HepG2 (cell line): ENCODE data around the gene JMJD1C. TPM values are rescaled to one million over a fixed set of nuclear protein-coding genes. Genes with fewer than 3 reads are reported as not detected.

Experiments
- BHLHE40 ChIP-seq: IDR thresholded peaks from 2 replicates; pipeline ENCODE4 v1.6.1; 2011; ENCODE audit warnings: low read length, improper control_type of control experiment
- FOXM1 ChIP-seq: sonication (generic); formaldehyde crosslinking; IDR thresholded peaks from 2 replicates; pipeline ENCODE4 v1.5.0; 2020; ENCODE audit warnings: missing genetic modification reagents
- LCORL ChIP-seq, 2 experiments: fragments of 450-650 bp in 1 of 2; sonication (generic) in 1 of 2; formaldehyde crosslinking in 1 of 2; IDR thresholded peaks; 2 replicates each; pipeline versions ENCODE4 v1.5.0 to v1.6.1; 2017 to 2020; ENCODE audit warnings: antibody characterized with exemption in 1 of 2, missing genetic modification reagents in 1 of 2
- NR2F2 ChIP-seq: IDR thresholded peaks from 2 replicates; pipeline ENCODE4 v1.6.1; 2012; ENCODE audit warnings: low read depth, inconsistent platforms, borderline replicate concordance
- RBM39 ChIP-seq: fragments of 200-400 bp; formaldehyde crosslinking; IDR thresholded peaks from one replicate; pipeline ENCODE4 v1.6.1; 2018; ENCODE audit warnings: antibody characterized with exemption, mild to moderate bottlenecking, low read depth, low read length; ENCODE audit not compliant: poor library complexity, severe bottlenecking
- RFXAP ChIP-seq: sonication (generic); formaldehyde crosslinking; IDR thresholded peaks from 2 replicates; pipeline ENCODE4 v1.4.0; 2020; ENCODE audit warnings: missing genetic modification reagents, borderline replicate concordance
- SP1 ChIP-seq, 2 experiments: fragments of 450-650 bp in 1 of 2; sonication (generic) in 1 of 2; formaldehyde crosslinking in 1 of 2; IDR thresholded peaks; 2 replicates each; pipeline versions ENCODE4 v1.4.0 to v1.6.1; 2016 to 2020; ENCODE audit warnings: missing genetic modification reagents in 1 of 2
- XBP1 ChIP-seq: sonication (generic); formaldehyde crosslinking; IDR thresholded peaks from 2 replicates; pipeline ENCODE4 v1.5.0; 2020; ENCODE audit warnings: missing genetic modification reagents
- ZKSCAN5 ChIP-seq: sonication (generic); formaldehyde crosslinking; IDR thresholded peaks from 2 replicates; pipeline ENCODE4 v1.5.1; 2020; ENCODE audit warnings: mild to moderate bottlenecking, missing genetic modification reagents
- ZNF12 ChIP-seq: sonication (generic); formaldehyde crosslinking; IDR thresholded peaks from 2 replicates; pipeline ENCODE4 v1.5.0; 2020; ENCODE audit warnings: missing genetic modification reagents
- ZNF143 ChIP-seq: sonication (generic); formaldehyde crosslinking; IDR thresholded peaks from 2 replicates; pipeline ENCODE4 v1.4.0; 2020; ENCODE audit warnings: missing genetic modification reagents
- ZNF20 ChIP-seq: sonication (generic); formaldehyde crosslinking; IDR thresholded peaks from 2 replicates; pipeline ENCODE4 v1.4.0; 2020; ENCODE audit warnings: mild to moderate bottlenecking, moderate library complexity, missing genetic modification reagents
- ZNF282 ChIP-seq: fragments of 450-650 bp; IDR thresholded peaks from 2 replicates; pipeline ENCODE4 v1.6.1; 2018; ENCODE audit not compliant: partially characterized antibody
- ZNF30 ChIP-seq: sonication (generic); formaldehyde crosslinking; IDR thresholded peaks from 2 replicates; pipeline ENCODE4 v1.5.0; 2020; ENCODE audit warnings: mild to moderate bottlenecking, missing genetic modification reagents
- ZNF329 ChIP-seq: sonication (generic); formaldehyde crosslinking; IDR thresholded peaks from 2 replicates; pipeline ENCODE4 v1.9.0; 2021; ENCODE audit warnings: low read depth, mild to moderate bottlenecking, missing genetic modification reagents
- ZNF550 ChIP-seq: sonication (generic); formaldehyde crosslinking; IDR thresholded peaks from 2 replicates; pipeline ENCODE4 v1.4.0; 2020; ENCODE audit warnings: mild to moderate bottlenecking, missing genetic modification reagents, borderline replicate concordance
- ZNF724P ChIP-seq: sonication (generic); formaldehyde crosslinking; IDR thresholded peaks from 2 replicates; pipeline ENCODE4 v1.8.0; 2022; ENCODE audit warnings: missing genetic modification reagents, borderline replicate concordance
- polyA plus RNA-seq, 8 experiments: library from polyadenylated mRNA; depleted of rRNA in 3 of 8; stranded (reverse) in 7 of 8; unstranded in 1 of 8; fragments of >200 nt; fragmentation: Illumina TruSeq in 4 of 8; extraction: Trizol in 4 of 8; gene quantifications; 2 replicates each; pipeline versions ENCODE4 v1.2.1 to v1.2.3, GENCODE V29; 2011 to 2016; ENCODE audit warnings: low read depth in 4 of 8, missing spikeins in 1 of 8, mixed read lengths in 1 of 8; ENCODE audit not compliant: insufficient read depth in 1 of 8
- total RNA-seq, 5 experiments: library from RNA; depleted of rRNA; stranded (reverse); fragments of >200 nt; fragmentation: Illumina TruSeq; extraction: Trizol; gene quantifications; 2 replicates each; pipeline ENCODE4 v1.2.3, GENCODE V29; 2016; ENCODE audit warnings: low read depth in 1 of 5
- TF ChIP-seq, protein P1 (sequence below): sonication (generic); formaldehyde crosslinking; IDR thresholded peaks from 2 replicates; pipeline ENCODE4 v1.4.0; 2020; ENCODE audit warnings: missing genetic modification reagents, borderline replicate concordance
- TF ChIP-seq, protein P2 (sequence below): sonication (generic); formaldehyde crosslinking; IDR thresholded peaks from 2 replicates; pipeline ENCODE4 v1.8.0; 2022; ENCODE audit warnings: mild to moderate bottlenecking, missing genetic modification reagents, moderate library complexity
- TF ChIP-seq, protein P3 (sequence below): IDR thresholded peaks from 2 replicates; pipeline ENCODE4 v1.6.1; 2016; ENCODE audit warnings: missing biosample characterization, missing genetic modification reagents, low read depth
- TF ChIP-seq, protein P4 (sequence below): sonication (generic); formaldehyde crosslinking; IDR thresholded peaks from 2 replicates; pipeline ENCODE4 v1.5.0; 2020; ENCODE audit warnings: mild to moderate bottlenecking, missing genetic modification reagents

Gene JMJD1C
- total and polyA plus RNA-seq, 2 of the 13 experiments (the other 11 are each of a cell fraction or from before 2014, with no cell fraction given): 42.3 to 42.7 TPM

DNA sequence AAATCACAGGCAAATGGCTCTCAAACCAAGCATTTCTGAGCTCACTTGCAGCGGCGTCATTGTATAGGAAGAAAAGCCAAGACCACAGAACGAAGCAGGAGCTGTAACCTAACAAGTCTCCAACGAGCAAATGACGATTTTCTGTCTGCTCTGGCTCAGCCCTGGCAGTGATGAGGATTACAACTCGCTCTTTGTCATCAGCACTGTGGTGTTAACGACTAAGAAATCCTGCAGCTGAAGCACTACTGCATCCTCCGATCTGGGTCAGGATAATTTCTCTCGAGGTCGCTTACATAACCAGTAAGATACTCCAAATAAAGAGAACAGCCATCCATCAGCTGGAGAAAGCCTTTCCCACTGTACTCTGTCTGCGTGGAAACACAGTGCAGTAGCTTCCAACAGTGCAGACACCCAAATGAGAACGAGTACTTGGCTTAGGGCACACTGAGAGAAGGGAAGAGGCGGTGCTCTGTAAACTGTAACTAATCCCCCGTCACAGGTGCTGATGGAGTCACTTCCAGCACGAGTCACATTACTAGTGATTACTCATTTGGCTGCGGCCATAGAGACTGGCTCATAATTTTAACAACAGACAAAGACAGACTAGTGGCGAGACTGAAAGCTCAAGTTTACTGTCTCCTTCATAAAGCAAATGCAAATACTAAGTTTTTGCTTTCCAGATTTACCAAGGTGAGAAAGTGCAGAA, 196.8 kb downstream of the JMJD1C start (continued):
- TF ChIP-seq LCORL (IDR thresholded peaks at IDR 0.05) (no peak), LCORL (CRISPR knock-in tag; IDR thresholded peaks at IDR 0.05) (no peak), NR2F2 (no peak), ZNF282 (no peak), ZKSCAN5 (CRISPR knock-in tag) (no peak), ZNF724P (no peak), ZNF20 (CRISPR knock-in tag) (no peak), BHLHE40 (peak; percentile 84), ZNF329 (CRISPR knock-in tag) (0 out of 2 replicates have a peak, but pooled peaks have one; percentile 46), RFXAP (0 out of 2 replicates have a peak, but pooled peaks have one; percentile 32), ZNF143 (CRISPR knock-in tag) (no peak), XBP1 (no peak), ZNF12 (no peak), ZNF550 (CRISPR knock-in tag) (no peak), RBM39 (no peak), ZNF30 (CRISPR knock-in tag) (no peak), FOXM1 (CRISPR knock-in tag) (no peak), SP1 (IDR thresholded peaks at IDR 0.05) (no peak), SP1 (CRISPR knock-in tag; IDR thresholded peaks at IDR 0.05) (no peak)
- TF ChIP-seq, protein P1, sequence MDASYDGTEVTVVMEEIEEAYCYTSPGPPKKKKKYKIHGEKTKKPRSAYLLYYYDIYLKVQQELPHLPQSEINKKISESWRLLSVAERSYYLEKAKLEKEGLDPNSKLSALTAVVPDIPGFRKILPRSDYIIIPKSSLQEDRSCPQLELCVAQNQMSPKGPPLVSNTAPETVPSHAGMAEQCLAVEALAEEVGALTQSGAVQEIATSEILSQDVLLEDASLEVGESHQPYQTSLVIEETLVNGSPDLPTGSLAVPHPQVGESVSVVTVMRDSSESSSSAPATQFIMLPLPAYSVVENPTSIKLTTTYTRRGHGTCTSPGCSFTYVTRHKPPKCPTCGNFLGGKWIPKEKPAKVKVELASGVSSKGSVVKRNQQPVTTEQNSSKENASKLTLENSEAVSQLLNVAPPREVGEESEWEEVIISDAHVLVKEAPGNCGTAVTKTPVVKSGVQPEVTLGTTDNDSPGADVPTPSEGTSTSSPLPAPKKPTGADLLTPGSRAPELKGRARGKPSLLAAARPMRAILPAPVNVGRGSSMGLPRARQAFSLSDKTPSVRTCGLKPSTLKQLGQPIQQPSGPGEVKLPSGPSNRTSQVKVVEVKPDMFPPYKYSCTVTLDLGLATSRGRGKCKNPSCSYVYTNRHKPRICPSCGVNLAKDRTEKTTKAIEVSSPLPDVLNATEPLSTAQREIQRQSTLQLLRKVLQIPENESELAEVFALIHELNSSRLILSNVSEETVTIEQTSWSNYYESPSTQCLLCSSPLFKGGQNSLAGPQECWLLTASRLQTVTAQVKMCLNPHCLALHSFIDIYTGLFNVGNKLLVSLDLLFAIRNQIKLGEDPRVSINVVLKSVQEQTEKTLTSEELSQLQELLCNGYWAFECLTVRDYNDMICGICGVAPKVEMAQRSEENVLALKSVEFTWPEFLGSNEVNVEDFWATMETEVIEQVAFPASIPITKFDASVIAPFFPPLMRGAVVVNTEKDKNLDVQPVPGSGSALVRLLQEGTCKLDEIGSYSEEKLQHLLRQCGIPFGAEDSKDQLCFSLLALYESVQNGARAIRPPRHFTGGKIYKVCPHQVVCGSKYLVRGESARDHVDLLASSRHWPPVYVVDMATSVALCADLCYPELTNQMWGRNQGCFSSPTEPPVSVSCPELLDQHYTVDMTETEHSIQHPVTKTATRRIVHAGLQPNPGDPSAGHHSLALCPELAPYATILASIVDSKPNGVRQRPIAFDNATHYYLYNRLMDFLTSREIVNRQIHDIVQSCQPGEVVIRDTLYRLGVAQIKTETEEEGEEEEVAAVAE (CRISPR knock-in tag): no peak
- TF ChIP-seq, protein P2, sequence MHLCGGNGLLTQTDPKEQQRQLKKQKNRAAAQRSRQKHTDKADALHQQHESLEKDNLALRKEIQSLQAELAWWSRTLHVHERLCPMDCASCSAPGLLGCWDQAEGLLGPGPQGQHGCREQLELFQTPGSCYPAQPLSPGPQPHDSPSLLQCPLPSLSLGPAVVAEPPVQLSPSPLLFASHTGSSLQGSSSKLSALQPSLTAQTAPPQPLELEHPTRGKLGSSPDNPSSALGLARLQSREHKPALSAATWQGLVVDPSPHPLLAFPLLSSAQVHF (CRISPR knock-in tag): no peak
- TF ChIP-seq, protein P3, sequence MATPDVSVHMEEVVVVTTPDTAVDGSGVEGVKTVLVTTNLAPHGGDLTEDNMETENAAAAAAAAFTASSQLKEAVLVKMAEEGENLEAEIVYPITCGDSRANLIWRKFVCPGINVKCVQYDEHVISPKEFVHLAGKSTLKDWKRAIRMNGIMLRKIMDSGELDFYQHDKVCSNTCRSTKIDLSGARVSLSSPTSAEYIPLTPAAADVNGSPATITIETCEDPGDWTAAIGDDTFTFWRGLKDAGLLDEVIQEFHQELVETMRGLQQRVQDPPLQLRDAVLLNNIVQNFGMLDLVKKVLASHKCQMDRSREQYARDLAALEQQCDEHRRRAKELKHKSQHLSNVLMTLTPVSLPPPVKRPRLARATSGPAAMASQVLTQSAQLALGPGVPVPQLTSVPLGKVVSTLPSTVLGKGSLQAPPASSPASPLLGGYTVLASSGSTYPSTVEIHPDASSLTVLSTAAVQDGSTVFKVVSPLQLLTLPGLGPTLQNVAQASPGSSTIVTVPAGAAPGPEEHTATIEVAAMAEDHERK: no peak
- TF ChIP-seq, protein P4, sequence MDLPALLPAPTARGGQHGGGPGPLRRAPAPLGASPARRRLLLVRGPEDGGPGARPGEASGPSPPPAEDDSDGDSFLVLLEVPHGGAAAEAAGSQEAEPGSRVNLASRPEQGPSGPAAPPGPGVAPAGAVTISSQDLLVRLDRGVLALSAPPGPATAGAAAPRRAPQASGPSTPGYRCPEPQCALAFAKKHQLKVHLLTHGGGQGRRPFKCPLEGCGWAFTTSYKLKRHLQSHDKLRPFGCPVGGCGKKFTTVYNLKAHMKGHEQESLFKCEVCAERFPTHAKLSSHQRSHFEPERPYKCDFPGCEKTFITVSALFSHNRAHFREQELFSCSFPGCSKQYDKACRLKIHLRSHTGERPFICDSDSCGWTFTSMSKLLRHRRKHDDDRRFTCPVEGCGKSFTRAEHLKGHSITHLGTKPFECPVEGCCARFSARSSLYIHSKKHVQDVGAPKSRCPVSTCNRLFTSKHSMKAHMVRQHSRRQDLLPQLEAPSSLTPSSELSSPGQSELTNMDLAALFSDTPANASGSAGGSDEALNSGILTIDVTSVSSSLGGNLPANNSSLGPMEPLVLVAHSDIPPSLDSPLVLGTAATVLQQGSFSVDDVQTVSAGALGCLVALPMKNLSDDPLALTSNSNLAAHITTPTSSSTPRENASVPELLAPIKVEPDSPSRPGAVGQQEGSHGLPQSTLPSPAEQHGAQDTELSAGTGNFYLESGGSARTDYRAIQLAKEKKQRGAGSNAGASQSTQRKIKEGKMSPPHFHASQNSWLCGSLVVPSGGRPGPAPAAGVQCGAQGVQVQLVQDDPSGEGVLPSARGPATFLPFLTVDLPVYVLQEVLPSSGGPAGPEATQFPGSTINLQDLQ (CRISPR knock-in tag): no peak
